ENCODE results near the gene CCL15.
"Not testable (repeated sequence)": the region's sequence is repeated elsewhere in the genome, so short reads cannot be mapped to it uniquely, and the experiment has no call there.

Gene CCL15

GRCh38 chr17:35998018-35998545 lies 3.3 kb downstream of the CCL15 start:
- peaks cover 17 to 22% of the 10 kb centered on the region in 2 donors for H3K36me3 ChIP-seq (ENCODE audit: control insufficient read depth in 2 of 2, insufficient read depth in 2 of 2, low read length in 2 of 2)
- H3K9me3 ChIP-seq (ENCODE audit: control insufficient read depth in 2 of 2, low read length in 2 of 2): no peaks in the 10 kb centered on the region
- H3K27me3 ChIP-seq (ENCODE audit: control insufficient read depth in 2 of 2, insufficient read depth in 2 of 2, low read length in 2 of 2): no peaks in the 10 kb centered on the region
- H3K4me3 ChIP-seq (ENCODE audit: low read length in 2 of 2): no peak overlapping the region
- H3K4me1 ChIP-seq (ENCODE audit: control insufficient read depth in 2 of 2, insufficient read depth in 2 of 2, low read length in 2 of 2): peaks cover 6 to 8% of the 10 kb centered on the region in 2 donors
- no peak overlapping the region for H3K27ac ChIP-seq (ENCODE audit: low read depth in 2 of 2, low read length in 2 of 2)
- no peak overlapping the region for H3K9ac ChIP-seq (ENCODE audit: low read depth in 1 of 2, low read length in 2 of 2)

GRCh38 chr17:35995346-35995745 lies 6.0 kb downstream of the CCL15 start:
- not testable (repeated sequence) for H3K9me3 ChIP-seq (ENCODE audit: control insufficient read depth in 2 of 2, low read length in 2 of 2); H3K9ac ChIP-seq (ENCODE audit: low read depth in 1 of 2, low read length in 2 of 2); H3K4me3 ChIP-seq (ENCODE audit: low read length in 2 of 2); H3K27ac ChIP-seq (ENCODE audit: low read depth in 2 of 2, low read length in 2 of 2); H3K27me3 ChIP-seq (ENCODE audit: control insufficient read depth in 2 of 2, insufficient read depth in 2 of 2, low read length in 2 of 2); H3K4me1 ChIP-seq (ENCODE audit: control insufficient read depth in 2 of 2, insufficient read depth in 2 of 2, low read length in 2 of 2)
- H3K36me3 ChIP-seq (ENCODE audit: control insufficient read depth in 2 of 2, insufficient read depth in 2 of 2, low read length in 2 of 2): peaks cover 17 to 28% of the 10 kb centered on the region in 2 donors

GRCh38 chr17:35991075-35991474 lies 10.3 kb downstream of the CCL15 start:
- H3K27me3 ChIP-seq (ENCODE audit: control insufficient read depth in 2 of 2, insufficient read depth in 2 of 2, low read length in 2 of 2): no peaks in the 10 kb centered on the region
- H3K4me3 ChIP-seq (ENCODE audit: low read length in 2 of 2): no peak overlapping the region
- H3K9me3 ChIP-seq (ENCODE audit: control insufficient read depth in 2 of 2, low read length in 2 of 2): no peaks in the 10 kb centered on the region
- no peaks in the 10 kb centered on the region for H3K4me1 ChIP-seq (ENCODE audit: control insufficient read depth in 2 of 2, insufficient read depth in 2 of 2, low read length in 2 of 2)
- H3K27ac ChIP-seq (ENCODE audit: low read depth in 2 of 2, low read length in 2 of 2): no peak overlapping the region
- H3K9ac ChIP-seq (ENCODE audit: low read depth in 1 of 2, low read length in 2 of 2): no peak overlapping the region
- peaks cover 2 to 29% of the 10 kb centered on the region in 2 donors for H3K36me3 ChIP-seq (ENCODE audit: control insufficient read depth in 2 of 2, insufficient read depth in 2 of 2, low read length in 2 of 2)

- Histone ChIP-seq H3K9ac (ENCODE audit: low read depth in 1 of 2, low read length in 2 of 2) (no peak overlapping the region), H3K4me3 (ENCODE audit: low read length in 2 of 2) (no peak overlapping the region), H3K9me3 (ENCODE audit: control insufficient read depth in 2 of 2, low read length in 2 of 2) (no peaks in the 10 kb centered on the region), H3K27me3 (ENCODE audit: control insufficient read depth in 2 of 2, insufficient read depth in 2 of 2, low read length in 2 of 2) (no peaks in the 10 kb centered on the region), H3K4me1 (ENCODE audit: control insufficient read depth in 2 of 2, insufficient read depth in 2 of 2, low read length in 2 of 2) (no peaks in the 10 kb centered on the region), H3K36me3 (ENCODE audit: control insufficient read depth in 2 of 2, insufficient read depth in 2 of 2, low read length in 2 of 2) (peaks cover 2 to 24% of the 10 kb centered on the region in 2 donors), H3K27ac (ENCODE audit: low read depth in 2 of 2, low read length in 2 of 2) (peak overlapping the region in 1 of 2 donors; percentile 16)
Measured at GRCh38 chr17:35988164-35988563, 13.2 kb downstream of the CCL15 start.

GRCh38 chr17:35986643-35987042 lies 14.7 kb downstream of the CCL15 start, which contains the start of gene CCL14:
Gene CCL14, minus strand, starts transcription at chr17:35986729. Its CDS starts 80 bp downstream, at chr17:35986649.
- H3K36me3 ChIP-seq (ENCODE audit: control insufficient read depth in 2 of 2, insufficient read depth in 2 of 2, low read length in 2 of 2): peaks cover 2 to 17% of the 10 kb centered on the region in 2 donors
- H3K4me3 ChIP-seq (ENCODE audit: low read length in 2 of 2): no peak within 1 kb of the TSS
- no peak within 1 kb of the TSS for H3K9ac ChIP-seq (ENCODE audit: low read depth in 1 of 2, low read length in 2 of 2)
- H3K4me1 ChIP-seq (ENCODE audit: control insufficient read depth in 2 of 2, insufficient read depth in 2 of 2, low read length in 2 of 2): peaks cover 0 to 3% of the 10 kb centered on the region in 2 donors
- no peak within 1 kb of the TSS for H3K27ac ChIP-seq (ENCODE audit: low read depth in 2 of 2, low read length in 2 of 2)
- H3K9me3 ChIP-seq (ENCODE audit: control insufficient read depth in 2 of 2, low read length in 2 of 2): no peaks in the 10 kb centered on the region
- H3K27me3 ChIP-seq (ENCODE audit: control insufficient read depth in 2 of 2, insufficient read depth in 2 of 2, low read length in 2 of 2): no peaks in the 10 kb centered on the region

- no peak overlapping the region for H3K9ac ChIP-seq (ENCODE audit: low read depth in 1 of 2, low read length in 2 of 2)
- H3K4me3 ChIP-seq (ENCODE audit: low read length in 2 of 2): no peak overlapping the region
- no peaks in the 10 kb centered on the region for H3K9me3 ChIP-seq (ENCODE audit: control insufficient read depth in 2 of 2, low read length in 2 of 2)
- no peak overlapping the region for H3K27ac ChIP-seq (ENCODE audit: low read depth in 2 of 2, low read length in 2 of 2)
- H3K36me3 ChIP-seq (ENCODE audit: control insufficient read depth in 2 of 2, insufficient read depth in 2 of 2, low read length in 2 of 2): peaks cover 0 to 15% of the 10 kb centered on the region in 2 donors
- H3K4me1 ChIP-seq (ENCODE audit: control insufficient read depth in 2 of 2, insufficient read depth in 2 of 2, low read length in 2 of 2): peaks cover 0 to 4% of the 10 kb centered on the region in 2 donors
- H3K27me3 ChIP-seq (ENCODE audit: control insufficient read depth in 2 of 2, insufficient read depth in 2 of 2, low read length in 2 of 2): no peaks in the 10 kb centered on the region
Measured at GRCh38 chr17:35984140-35984539, 17.2 kb downstream of the CCL15 start.

GRCh38 chr17:35982409-35983191 lies 18.8 kb downstream of the CCL15 start:
- Histone ChIP-seq H3K36me3 (ENCODE audit: control insufficient read depth in 2 of 2, insufficient read depth in 2 of 2, low read length in 2 of 2) (peaks cover 0 to 6% of the 10 kb centered on the region in 2 donors), H3K4me1 (ENCODE audit: control insufficient read depth in 2 of 2, insufficient read depth in 2 of 2, low read length in 2 of 2) (peaks cover 0 to 4% of the 10 kb centered on the region in 2 donors), H3K4me3 (ENCODE audit: low read length in 2 of 2) (no peak overlapping the region), H3K27me3 (ENCODE audit: control insufficient read depth in 2 of 2, insufficient read depth in 2 of 2, low read length in 2 of 2) (no peaks in the 10 kb centered on the region), H3K9ac (ENCODE audit: low read depth in 1 of 2, low read length in 2 of 2) (no peak overlapping the region), H3K27ac (ENCODE audit: low read depth in 2 of 2, low read length in 2 of 2) (no peak overlapping the region), H3K9me3 (ENCODE audit: control insufficient read depth in 2 of 2, low read length in 2 of 2) (no peaks in the 10 kb centered on the region)

GRCh38 chr17:35981908-35982330 lies 19.4 kb downstream of the CCL15 start:
- no peak overlapping the region for H3K4me3 ChIP-seq (ENCODE audit: low read length in 2 of 2)
- no peaks in the 10 kb centered on the region for H3K27me3 ChIP-seq (ENCODE audit: control insufficient read depth in 2 of 2, insufficient read depth in 2 of 2, low read length in 2 of 2)
- no peak overlapping the region for H3K9ac ChIP-seq (ENCODE audit: low read depth in 1 of 2, low read length in 2 of 2)
- H3K27ac ChIP-seq (ENCODE audit: low read depth in 2 of 2, low read length in 2 of 2): no peak overlapping the region
- H3K4me1 ChIP-seq (ENCODE audit: control insufficient read depth in 2 of 2, insufficient read depth in 2 of 2, low read length in 2 of 2): peaks cover 0 to 4% of the 10 kb centered on the region in 2 donors
- H3K9me3 ChIP-seq (ENCODE audit: control insufficient read depth in 2 of 2, low read length in 2 of 2): no peaks in the 10 kb centered on the region
- peaks cover 0 to 4% of the 10 kb centered on the region in 2 donors for H3K36me3 ChIP-seq (ENCODE audit: control insufficient read depth in 2 of 2, insufficient read depth in 2 of 2, low read length in 2 of 2)

GRCh38 chr17:35981246-35981645 lies 20.1 kb downstream of the CCL15 start, which contains the start of gene CCL16:
Gene CCL16, minus strand, starts transcription at chr17:35981497. Its CDS starts 77 bp downstream, at chr17:35981420.
- Histone ChIP-seq H3K36me3 (ENCODE audit: control insufficient read depth in 2 of 2, insufficient read depth in 2 of 2, low read length in 2 of 2) (peaks cover 0 to 2% of the 10 kb centered on the region in 2 donors), H3K27ac (ENCODE audit: low read depth in 2 of 2, low read length in 2 of 2) (no peak within 1 kb of the TSS), H3K4me1 (ENCODE audit: control insufficient read depth in 2 of 2, insufficient read depth in 2 of 2, low read length in 2 of 2) (peaks cover 0 to 4% of the 10 kb centered on the region in 2 donors), H3K9me3 (ENCODE audit: control insufficient read depth in 2 of 2, low read length in 2 of 2) (no peaks in the 10 kb centered on the region), H3K4me3 (ENCODE audit: low read length in 2 of 2) (no peak within 1 kb of the TSS), H3K27me3 (ENCODE audit: control insufficient read depth in 2 of 2, insufficient read depth in 2 of 2, low read length in 2 of 2) (no peaks in the 10 kb centered on the region), H3K9ac (ENCODE audit: low read depth in 1 of 2, low read length in 2 of 2) (no peak within 1 kb of the TSS)

- Histone ChIP-seq H3K4me3 (ENCODE audit: low read length in 2 of 2) (no peak overlapping the region), H3K36me3 (ENCODE audit: control insufficient read depth in 2 of 2, insufficient read depth in 2 of 2, low read length in 2 of 2) (no peaks in the 10 kb centered on the region), H3K27me3 (ENCODE audit: control insufficient read depth in 2 of 2, insufficient read depth in 2 of 2, low read length in 2 of 2) (no peaks in the 10 kb centered on the region), H3K27ac (ENCODE audit: low read depth in 2 of 2, low read length in 2 of 2) (no peak overlapping the region), H3K4me1 (ENCODE audit: control insufficient read depth in 2 of 2, insufficient read depth in 2 of 2, low read length in 2 of 2) (peaks cover 4 to 13% of the 10 kb centered on the region in 2 donors), H3K9ac (ENCODE audit: low read depth in 1 of 2, low read length in 2 of 2) (no peak overlapping the region), H3K9me3 (ENCODE audit: control insufficient read depth in 2 of 2, low read length in 2 of 2) (no peaks in the 10 kb centered on the region)
Measured at GRCh38 chr17:35978346-35978745, 23.0 kb downstream of the CCL15 start.

Data from mucosa of rectum (tissue), 2 donors.